Measurements from ENCODE around the gene SPOUT1.
"Not testable (repeated sequence)": the region's sequence is repeated elsewhere in the genome, so short reads cannot be mapped to it uniquely, and the experiment has no call there.

DNA sequence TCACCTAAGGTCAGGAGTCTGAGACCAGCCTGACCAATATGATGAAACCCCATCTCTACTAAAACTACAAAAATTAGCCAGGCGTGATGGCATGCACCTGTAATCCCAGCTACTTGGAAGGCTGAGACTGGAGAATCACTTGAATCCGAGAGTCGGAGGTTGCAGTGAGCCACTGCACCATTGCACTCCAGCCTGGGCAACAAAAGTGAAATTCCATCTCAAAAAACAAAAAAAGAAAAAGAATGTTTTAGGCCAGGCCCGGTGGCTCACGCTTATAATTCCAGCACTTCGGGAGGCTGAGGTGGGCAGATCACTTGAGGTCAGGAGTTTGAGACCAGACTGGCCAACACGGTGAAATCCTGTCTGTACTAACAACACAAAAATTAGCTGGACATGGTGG is 28.9 kb upstream of the SPOUT1 start:
- TF ChIP-seq, protein P1, sequence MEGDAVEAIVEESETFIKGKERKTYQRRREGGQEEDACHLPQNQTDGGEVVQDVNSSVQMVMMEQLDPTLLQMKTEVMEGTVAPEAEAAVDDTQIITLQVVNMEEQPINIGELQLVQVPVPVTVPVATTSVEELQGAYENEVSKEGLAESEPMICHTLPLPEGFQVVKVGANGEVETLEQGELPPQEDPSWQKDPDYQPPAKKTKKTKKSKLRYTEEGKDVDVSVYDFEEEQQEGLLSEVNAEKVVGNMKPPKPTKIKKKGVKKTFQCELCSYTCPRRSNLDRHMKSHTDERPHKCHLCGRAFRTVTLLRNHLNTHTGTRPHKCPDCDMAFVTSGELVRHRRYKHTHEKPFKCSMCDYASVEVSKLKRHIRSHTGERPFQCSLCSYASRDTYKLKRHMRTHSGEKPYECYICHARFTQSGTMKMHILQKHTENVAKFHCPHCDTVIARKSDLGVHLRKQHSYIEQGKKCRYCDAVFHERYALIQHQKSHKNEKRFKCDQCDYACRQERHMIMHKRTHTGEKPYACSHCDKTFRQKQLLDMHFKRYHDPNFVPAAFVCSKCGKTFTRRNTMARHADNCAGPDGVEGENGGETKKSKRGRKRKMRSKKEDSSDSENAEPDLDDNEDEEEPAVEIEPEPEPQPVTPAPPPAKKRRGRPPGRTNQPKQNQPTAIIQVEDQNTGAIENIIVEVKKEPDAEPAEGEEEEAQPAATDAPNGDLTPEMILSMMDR (IDR thresholded peaks at IDR 0.05; ENCODE audit: low read depth, low read length), result not testable (repeated sequence)
- not testable (repeated sequence) for TF ChIP-seq POLR2A (IDR thresholded peaks at IDR 0.05; ENCODE audit: extremely low read depth, insufficient read length)

Data from NB4 (cell line).